ENCODE data around the gene PPP1R16B.

The PPP1R16B gene

DNA sequence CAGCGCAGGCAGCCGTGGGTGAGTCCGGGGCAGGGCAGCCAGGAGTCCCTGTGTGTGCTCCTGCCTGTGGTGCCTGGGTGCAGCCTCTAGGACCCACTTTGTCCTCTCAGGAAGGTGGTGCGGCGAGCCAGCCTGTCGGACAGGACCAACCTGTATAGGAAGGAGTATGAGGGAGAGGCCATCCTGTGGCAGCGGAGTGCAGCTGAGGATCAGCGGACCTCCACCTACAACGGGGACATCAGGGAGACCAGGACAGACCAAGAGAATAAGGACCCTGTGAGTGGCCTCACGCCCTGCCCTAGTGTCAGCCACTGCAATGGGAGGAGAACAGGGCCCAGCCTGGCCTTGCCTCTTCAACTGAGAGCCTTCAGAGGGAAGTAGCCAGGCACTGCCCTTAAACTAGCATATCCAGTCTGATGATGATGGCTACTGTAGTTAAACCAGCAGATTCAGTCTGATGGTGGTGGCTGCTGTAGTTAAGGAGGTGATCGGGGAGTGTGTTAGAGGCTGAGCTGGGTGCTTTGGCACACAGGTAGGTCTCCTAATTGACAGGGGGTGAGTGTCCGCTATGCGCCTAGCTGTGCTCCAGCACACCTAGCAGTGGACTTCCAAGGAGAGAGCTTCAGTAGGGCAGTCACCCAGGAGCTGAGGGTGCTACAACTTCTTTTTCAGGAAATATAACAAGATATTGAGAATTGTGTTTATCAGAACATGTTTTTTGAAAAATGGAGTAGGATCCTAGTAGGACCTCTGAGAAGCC lies 102.6 kb downstream of the PPP1R16B start:
- no peak for TF ChIP-seq POLR2A (IDR thresholded peaks at IDR 0.05; ENCODE audit: low read depth, low read length)
- DNase-seq (ENCODE audit: insufficient read length, low spot score) (no peak), FAIRE-seq (no peak)

- TF ChIP-seq POLR2A (IDR thresholded peaks at IDR 0.05; ENCODE audit: low read depth, low read length) = no peak
- FAIRE-seq = no peak
Measured at GRCh38 chr20:38915355-38915754, 109.9 kb downstream of the PPP1R16B start.

GRCh38 chr20:38917657-38918056 lies 112.2 kb downstream of the PPP1R16B start:
- TF ChIP-seq POLR2A (IDR thresholded peaks at IDR 0.05; ENCODE audit: low read depth, low read length) = no peak
- FAIRE-seq = no peak
- no peak for DNase-seq (ENCODE audit: insufficient read length, low spot score)

More at GRCh38 chr20:38915355-38915754, 109.9 kb downstream of the PPP1R16B start:
- DNase-seq (ENCODE audit: insufficient read length, low spot score) = no peak

DNA sequence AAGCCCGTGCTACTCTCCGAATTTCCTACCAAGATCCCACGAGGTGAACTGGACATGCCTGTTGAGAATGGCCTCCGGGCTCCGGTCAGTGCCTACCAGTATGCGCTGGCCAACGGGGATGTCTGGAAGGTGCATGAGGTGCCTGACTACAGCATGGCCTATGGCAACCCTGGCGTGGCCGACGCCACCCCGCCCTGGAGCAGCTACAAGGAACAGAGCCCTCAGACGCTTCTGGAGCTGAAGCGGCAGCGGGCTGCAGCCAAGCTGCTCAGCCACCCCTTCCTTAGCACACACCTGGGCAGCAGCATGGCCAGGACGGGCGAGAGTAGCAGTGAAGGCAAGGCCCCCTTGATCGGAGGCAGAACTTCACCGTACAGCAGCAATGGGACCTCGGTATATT lies 112.7 kb downstream of the PPP1R16B start:
- DNase-seq (ENCODE audit: insufficient read length, low spot score) (no peak), FAIRE-seq (no peak)
- no peak for TF ChIP-seq POLR2A (IDR thresholded peaks at IDR 0.05; ENCODE audit: low read depth, low read length)

- TF ChIP-seq POLR2A (IDR thresholded peaks at IDR 0.05; ENCODE audit: low read depth, low read length) = no peak
- DNase-seq (ENCODE audit: insufficient read length, low spot score) (no peak), FAIRE-seq (no peak)
Measured at GRCh38 chr20:38919683-38920082, 114.2 kb downstream of the PPP1R16B start.

DNA sequence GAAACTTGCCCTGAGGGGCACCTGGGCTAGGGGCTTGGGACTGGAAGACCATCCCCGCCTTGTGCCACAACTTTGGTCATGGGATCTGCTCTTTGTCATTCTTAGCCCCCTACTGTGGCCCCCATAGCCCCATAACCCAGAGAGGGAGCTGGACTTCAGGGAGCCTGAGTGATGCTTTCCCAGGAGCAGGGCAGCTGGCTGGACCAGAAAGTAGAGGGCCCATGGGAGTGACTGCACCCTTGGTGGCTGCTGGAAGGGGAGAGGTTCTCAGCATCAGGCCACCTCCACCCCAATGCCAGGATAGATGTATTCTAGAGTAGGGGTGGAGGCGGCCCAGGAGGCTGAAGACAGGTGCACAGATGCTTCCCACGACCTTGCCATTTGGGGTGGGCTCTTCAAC lies 114.9 kb downstream of the PPP1R16B start:
- DNase-seq (ENCODE audit: insufficient read length, low spot score) (no peak), FAIRE-seq (no peak)
- no peak for TF ChIP-seq POLR2A (IDR thresholded peaks at IDR 0.05; ENCODE audit: low read depth, low read length)

GRCh38 chr20:38920851-38921250 lies 115.4 kb downstream of the PPP1R16B start:
- no peak for TF ChIP-seq POLR2A (IDR thresholded peaks at IDR 0.05; ENCODE audit: low read depth, low read length)
- FAIRE-seq = no peak
- no peak for DNase-seq (ENCODE audit: insufficient read length, low spot score)

DNA sequence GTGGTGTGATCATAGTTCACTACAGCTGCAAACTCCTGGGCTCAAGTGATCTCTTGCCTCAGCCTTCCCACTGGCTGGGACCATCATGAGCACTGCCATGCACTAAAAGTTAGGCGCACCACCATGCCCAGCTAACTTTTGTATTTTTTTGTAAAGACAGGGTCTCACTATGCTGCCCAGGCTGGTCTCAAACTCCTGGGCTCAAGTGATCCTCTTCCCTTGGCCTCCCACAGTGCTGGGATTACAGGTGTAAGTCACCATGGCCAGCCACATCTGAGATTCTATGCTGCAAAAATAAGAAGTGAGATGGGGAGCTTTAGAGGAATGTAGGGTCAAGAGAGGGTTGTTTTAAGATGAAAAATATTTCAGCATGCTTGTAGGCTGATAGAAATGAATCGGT lies 119.2 kb downstream of the PPP1R16B start:
- FAIRE-seq = no peak

GRCh38 chr20:38926142-38926933 lies 120.8 kb downstream of the PPP1R16B start, which contains the start of gene FAM83D:
Gene FAM83D, plus strand, starts transcription at chr20:38926417. Its CDS starts 26 bp downstream, at chr20:38926443.
- peak; percentile 97 for TF ChIP-seq POLR2A (IDR thresholded peaks at IDR 0.05; ENCODE audit: low read depth, low read length)
- FAIRE-seq = no peak

More for the DNA sequence above, 119.2 kb downstream of the PPP1R16B start:
- no peak for TF ChIP-seq POLR2A (IDR thresholded peaks at IDR 0.05; ENCODE audit: low read depth, low read length)
- no peak for DNase-seq (ENCODE audit: insufficient read length, low spot score)

GRCh38 chr20:38926934-38927616 lies 121.6 kb downstream of the PPP1R16B start:
- DNase-seq (ENCODE audit: insufficient read length, low spot score) (no peak), FAIRE-seq (no peak)
- no peak for TF ChIP-seq POLR2A (IDR thresholded peaks at IDR 0.05; ENCODE audit: low read depth, low read length)

More at GRCh38 chr20:38926142-38926933, 120.8 kb downstream of the PPP1R16B start, which contains the start of gene FAM83D:
- peak; percentile 96 for DNase-seq (ENCODE audit: insufficient read length, low spot score)

DNA sequence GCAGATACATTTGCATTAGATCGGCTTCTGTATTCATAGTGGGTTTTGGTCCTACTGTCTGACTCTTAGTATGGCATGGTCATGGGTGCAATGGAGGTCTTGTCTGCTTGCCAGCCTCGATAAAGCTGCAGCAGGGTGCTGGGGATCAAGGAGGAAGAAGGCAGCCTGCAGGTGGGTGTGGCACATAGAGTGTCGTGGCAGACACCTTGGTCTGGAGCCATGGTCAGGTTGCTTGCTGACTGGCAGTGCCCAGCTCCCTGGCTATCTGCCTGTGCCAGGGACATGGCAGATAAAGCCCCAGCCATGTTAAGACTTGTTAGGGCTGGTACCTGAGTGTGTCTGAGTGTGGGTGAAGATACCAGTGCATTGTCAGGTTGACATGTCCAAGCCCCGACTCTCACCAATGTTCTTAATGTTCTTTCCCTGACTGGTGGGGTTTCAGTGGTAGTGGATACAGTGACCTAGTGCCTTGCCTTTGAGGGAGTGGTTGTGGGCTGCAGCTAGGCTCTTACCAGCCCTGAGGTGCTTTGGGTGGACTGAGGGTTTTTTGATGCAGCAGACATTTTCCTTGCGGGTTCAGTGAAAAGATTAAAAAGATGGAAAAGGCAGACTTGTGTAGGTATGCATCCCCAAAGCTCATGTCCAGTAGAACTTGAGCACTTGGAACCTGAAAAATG lies 122.5 kb downstream of the PPP1R16B start:
- DNase-seq (ENCODE audit: insufficient read length, low spot score) = no peak
- FAIRE-seq = no peak
- TF ChIP-seq POLR2A (IDR thresholded peaks at IDR 0.05; ENCODE audit: low read depth, low read length) = no peak

- no peak for FAIRE-seq
- no peak for TF ChIP-seq POLR2A (IDR thresholded peaks at IDR 0.05; ENCODE audit: low read depth, low read length)
- DNase-seq (ENCODE audit: insufficient read length, low spot score) = no peak
Measured at GRCh38 chr20:38930242-38930569, 124.7 kb downstream of the PPP1R16B start.

- FAIRE-seq (no peak), DNase-seq (ENCODE audit: insufficient read length, low spot score) (no peak)
- no peak for TF ChIP-seq POLR2A (IDR thresholded peaks at IDR 0.05; ENCODE audit: low read depth, low read length)
Measured at GRCh38 chr20:38931984-38932383, 126.5 kb downstream of the PPP1R16B start.

Measured in H54 (cell line).